Upper lobe of left lung (tissue), 6 donors: ENCODE results near the gene ARMC8. TPM values are rescaled to one million over a fixed set of nuclear protein-coding genes. Genes with fewer than 3 reads are reported as not detected.

Source experiments
- ATAC-seq, 2 donors: fragments of 200-7000 bp; cut with Tn5 transposase; one replicate each; pipeline ENCODE4 v1.9.1; 2022; ENCODE audit warnings: mild to moderate bottlenecking in 2 of 2, moderate library complexity in 2 of 2; ENCODE audit not compliant: low FRiP score in 2 of 2
- DNase-seq, 2 donors: peaks; one replicate each; pipeline ENCODE4 v3.0.0-alpha.2; 2019 to 2020
- H3K27ac ChIP-seq, 4 donors: fragments of 200-600 bp; sonication (generic); one replicate each; pipeline ENCODE4 v1.5.1; 2016 to 2019
- H3K27me3 ChIP-seq, 4 donors: fragments of 200-600 bp; sonication (generic); one replicate each; pipeline ENCODE4 v1.5.1; 2017 to 2019
- H3K36me3 ChIP-seq, 4 donors: fragments of 200-600 bp; sonication (generic); one replicate each; pipeline ENCODE4 v1.5.1; 2016 to 2019
- H3K4me1 ChIP-seq, 4 donors: fragments of 200-600 bp; sonication (generic); one replicate each; pipeline ENCODE4 v1.5.1; 2018 to 2019
- H3K4me3 ChIP-seq, 4 donors: fragments of 200-600 bp; sonication (generic); one replicate each; pipeline ENCODE4 v1.5.1; 2017 to 2019; ENCODE audit warnings: mild to moderate bottlenecking in 2 of 4, moderate library complexity in 1 of 4
- H3K9me3 ChIP-seq, 4 donors: fragments of 200-600 bp; sonication (generic); one replicate each; pipeline ENCODE4 v1.5.1; 2018 to 2019
- EP300 ChIP-seq, 4 donors: sonication (generic); formaldehyde crosslinking; IDR thresholded peaks; one replicate each; pipeline ENCODE4 v1.5.1; 2017; ENCODE audit warnings: antibody characterized with exemption in 4 of 4, control low read depth in 2 of 4
- POLR2A ChIP-seq, 4 donors: fragments of 450-650 bp; IDR thresholded peaks; one replicate each; pipeline ENCODE4 v1.5.1; 2016 to 2017; ENCODE audit warnings: antibody characterized with exemption in 4 of 4, mild to moderate bottlenecking in 2 of 4
- POLR2AphosphoS5 ChIP-seq, 2 donors: sonication (generic); formaldehyde crosslinking; IDR thresholded peaks; one replicate each; pipeline ENCODE4 v1.5.1; 2017; ENCODE audit warnings: antibody characterized with exemption in 2 of 2
- WGBS, 2 donors: methylation state at CpG; one replicate each; pipeline ENCODE4 v1.1.5; 2017 to 2018; 5-methylcytosine and 5-hydroxymethylcytosine counted together
- total RNA-seq, 6 donors: library from RNA; depleted of rRNA in 4 of 6; stranded (reverse); fragments of >200 nt in 4 of 6; gene quantifications; one replicate each; pipeline versions ENCODE4 v1.1.0 to v1.2.1, GENCODE V29; 2016 to 2021
- TF ChIP-seq, protein P1 (sequence below), 6 experiments: fragments of 450-650 bp in 4 of 6; fragments of 200-600 bp in 2 of 6; sonication (generic) in 2 of 6; IDR thresholded peaks; one replicate each; pipeline ENCODE4 v1.5.1; 2016 to 2019; ENCODE audit warnings: antibody characterized with exemption in 6 of 6
- donor health status: DM: no; HTN: no; CAD: no; lungs with moderate emphysema.
- donor health status: DM: no; HTN: yes; CAD: no; lungs with severe emphysema.

The ARMC8 gene
- total RNA-seq, 6 donors from 2014 or later, result 40.2 to 67.4 (median 48.1) TPM

DNA sequence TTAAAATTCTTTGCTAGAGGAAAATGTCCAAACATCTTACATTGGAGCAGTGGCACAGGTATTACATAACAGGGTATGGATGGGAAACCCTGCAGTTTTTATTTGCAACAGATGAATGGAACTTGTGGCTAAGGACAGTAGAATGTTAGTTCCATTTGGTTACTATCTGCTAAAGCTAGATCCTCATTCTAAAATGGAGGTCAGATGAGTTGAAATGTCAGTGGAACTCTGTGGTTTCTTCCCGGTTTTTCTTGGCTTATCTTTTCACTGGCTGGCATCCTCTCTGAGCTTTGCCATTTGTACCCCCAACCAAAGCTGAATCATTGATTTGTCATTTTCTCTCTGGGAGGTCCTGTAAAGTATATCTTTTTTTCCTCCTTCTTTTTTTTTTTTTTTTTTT, 68.9 kb downstream of the ARMC8 start:
- 92 to 96% methylated on average over 1 of the region's 1 CpG for WGBS, 2 donors
- H3K27ac ChIP-seq, result no peak overlapping the region
- H3K4me3 ChIP-seq, result no peak overlapping the region
- TF ChIP-seq EP300 (IDR thresholded peaks at IDR 0.05), result no peak
- TF ChIP-seq POLR2AphosphoS5 (IDR thresholded peaks at IDR 0.05), result no peak
- TF ChIP-seq, protein P1, sequence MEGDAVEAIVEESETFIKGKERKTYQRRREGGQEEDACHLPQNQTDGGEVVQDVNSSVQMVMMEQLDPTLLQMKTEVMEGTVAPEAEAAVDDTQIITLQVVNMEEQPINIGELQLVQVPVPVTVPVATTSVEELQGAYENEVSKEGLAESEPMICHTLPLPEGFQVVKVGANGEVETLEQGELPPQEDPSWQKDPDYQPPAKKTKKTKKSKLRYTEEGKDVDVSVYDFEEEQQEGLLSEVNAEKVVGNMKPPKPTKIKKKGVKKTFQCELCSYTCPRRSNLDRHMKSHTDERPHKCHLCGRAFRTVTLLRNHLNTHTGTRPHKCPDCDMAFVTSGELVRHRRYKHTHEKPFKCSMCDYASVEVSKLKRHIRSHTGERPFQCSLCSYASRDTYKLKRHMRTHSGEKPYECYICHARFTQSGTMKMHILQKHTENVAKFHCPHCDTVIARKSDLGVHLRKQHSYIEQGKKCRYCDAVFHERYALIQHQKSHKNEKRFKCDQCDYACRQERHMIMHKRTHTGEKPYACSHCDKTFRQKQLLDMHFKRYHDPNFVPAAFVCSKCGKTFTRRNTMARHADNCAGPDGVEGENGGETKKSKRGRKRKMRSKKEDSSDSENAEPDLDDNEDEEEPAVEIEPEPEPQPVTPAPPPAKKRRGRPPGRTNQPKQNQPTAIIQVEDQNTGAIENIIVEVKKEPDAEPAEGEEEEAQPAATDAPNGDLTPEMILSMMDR (IDR thresholded peaks at IDR 0.05), result no peak
- no peak for TF ChIP-seq POLR2A (IDR thresholded peaks at IDR 0.05)
- H3K9me3 ChIP-seq, result no peaks in the 10 kb centered on the region
- no peaks in the 10 kb centered on the region for H3K4me1 ChIP-seq
- peaks cover 0 to 17% (median 0%) of the 10 kb centered on the region in 4 donors for H3K36me3 ChIP-seq
- DNase-seq (no peak), ATAC-seq (no peak)
- no peaks in the 10 kb centered on the region for H3K27me3 ChIP-seq

DNA sequence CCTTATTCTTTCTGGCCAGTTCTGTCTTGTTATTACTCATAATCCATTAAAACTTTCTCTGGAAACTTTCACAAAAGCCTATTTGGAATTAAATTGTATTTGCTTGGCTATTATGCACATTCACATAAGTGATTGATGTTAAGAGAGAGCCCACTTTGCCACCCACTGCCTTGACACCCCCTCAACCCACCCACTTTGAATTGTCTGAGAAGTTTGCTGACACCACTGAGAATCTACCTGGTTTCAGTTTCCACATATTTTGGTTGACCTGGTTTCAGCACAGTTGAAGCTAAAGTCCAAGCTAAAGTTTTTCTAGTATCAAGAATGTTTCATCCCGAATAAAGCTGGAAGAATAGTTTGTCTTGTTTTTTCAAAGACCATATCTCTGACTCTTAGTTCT, 70.9 kb downstream of the ARMC8 start:
- Histone ChIP-seq H3K27me3 (no peaks in the 10 kb centered on the region), H3K9me3 (no peaks in the 10 kb centered on the region), H3K4me3 (no peak overlapping the region), H3K27ac (no peak overlapping the region), H3K4me1 (no peaks in the 10 kb centered on the region), H3K36me3 (peaks cover 0 to 20% (median 0%) of the 10 kb centered on the region in 4 donors)
- TF ChIP-seq, protein P1 (IDR thresholded peaks at IDR 0.05), result no peak
- no peak for TF ChIP-seq POLR2A (IDR thresholded peaks at IDR 0.05)
- no peak for TF ChIP-seq EP300 (IDR thresholded peaks at IDR 0.05)
- TF ChIP-seq POLR2AphosphoS5 (IDR thresholded peaks at IDR 0.05), result no peak
- no peak for ATAC-seq
- WGBS, 2 donors, result 93 to 94% methylated on average over 1 of the region's 1 CpG
- DNase-seq, result no peak

DNA sequence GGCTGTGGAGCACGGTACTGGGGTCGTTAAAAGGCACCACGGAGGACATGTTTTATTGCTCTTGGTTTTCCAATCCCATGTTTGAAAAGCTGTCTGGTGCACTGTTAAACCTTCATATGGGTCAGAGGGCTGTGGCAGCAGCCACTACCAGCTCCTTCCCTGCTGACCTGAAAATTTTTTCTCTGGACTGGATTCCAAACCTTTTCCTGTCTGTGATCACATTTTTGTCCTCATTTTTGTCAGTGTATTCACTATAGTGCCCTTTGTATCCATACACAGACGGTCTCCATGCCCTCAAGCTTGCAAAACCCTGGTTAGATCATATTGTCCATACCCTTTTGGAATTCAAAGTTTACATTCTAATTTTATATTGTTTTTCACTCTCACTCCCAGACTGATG, 72.0 kb downstream of the ARMC8 start:
- Histone ChIP-seq H3K27ac (no peak overlapping the region), H3K27me3 (no peaks in the 10 kb centered on the region), H3K4me1 (no peaks in the 10 kb centered on the region), H3K36me3 (peaks cover 0 to 20% (median 2%) of the 10 kb centered on the region in 4 donors), H3K4me3 (no peak overlapping the region), H3K9me3 (no peaks in the 10 kb centered on the region)
- ATAC-seq (no peak), DNase-seq (no peak)
- TF ChIP-seq POLR2AphosphoS5 (IDR thresholded peaks at IDR 0.05) (no peak), EP300 (IDR thresholded peaks at IDR 0.05) (no peak), POLR2A (IDR thresholded peaks at IDR 0.05) (no peak)
- TF ChIP-seq, protein P1 (IDR thresholded peaks at IDR 0.05), result no peak
- 97 to 100% methylated on average over 4 of the region's 4 CpGs for WGBS, 2 donors

DNA sequence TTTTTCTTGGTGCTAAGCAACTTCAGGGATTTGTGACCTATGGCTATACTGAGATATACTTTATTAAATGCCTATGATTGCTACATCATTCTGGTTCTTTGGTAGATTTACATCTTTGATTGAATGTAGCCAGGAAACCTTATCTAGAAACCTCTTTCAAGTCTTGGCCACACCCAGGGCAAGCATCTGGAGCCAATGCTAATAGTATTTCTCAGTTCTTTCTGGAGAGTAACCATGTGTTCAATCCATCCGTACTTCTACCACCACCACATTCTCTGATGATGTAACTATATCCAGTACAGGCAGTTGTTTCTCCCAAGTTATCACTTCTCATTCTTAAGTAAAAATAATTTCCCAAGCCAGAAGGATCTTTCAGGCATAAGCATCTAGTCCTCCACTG, 73.5 kb downstream of the ARMC8 start:
- no peak for TF ChIP-seq POLR2AphosphoS5 (IDR thresholded peaks at IDR 0.05)
- TF ChIP-seq, protein P1 (IDR thresholded peaks at IDR 0.05), result no peak
- no peak for TF ChIP-seq EP300 (IDR thresholded peaks at IDR 0.05)
- no peak for TF ChIP-seq POLR2A (IDR thresholded peaks at IDR 0.05)
- Histone ChIP-seq H3K36me3 (peaks cover 0 to 31% (median 6%) of the 10 kb centered on the region in 4 donors), H3K4me3 (no peak overlapping the region), H3K4me1 (no peaks in the 10 kb centered on the region), H3K27me3 (no peaks in the 10 kb centered on the region), H3K27ac (no peak overlapping the region), H3K9me3 (no peaks in the 10 kb centered on the region)
- DNase-seq (no peak), ATAC-seq (no peak)
- WGBS, 2 donors, result 55 to 87% methylated on average over 1 of the region's 1 CpG

DNA sequence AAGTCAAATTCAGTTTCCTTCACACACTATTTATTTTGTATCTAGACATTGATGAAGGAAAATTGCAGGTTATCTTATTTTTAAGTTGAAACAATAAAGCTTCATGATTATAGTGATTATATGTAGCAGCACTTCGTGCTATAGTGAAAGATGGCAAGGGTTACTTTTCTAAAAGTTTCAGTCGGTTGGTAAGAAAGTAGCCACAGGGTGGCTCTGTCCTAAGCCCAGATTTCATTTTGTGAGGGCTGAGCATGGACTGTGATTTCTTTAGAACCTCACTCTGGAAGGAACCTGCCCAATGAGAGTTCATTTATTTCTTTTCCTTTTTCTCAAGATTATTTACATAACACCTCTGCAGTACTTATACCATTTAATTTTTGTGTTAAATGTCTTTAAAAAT, 76.0 kb downstream of the ARMC8 start:
- no peak for DNase-seq

More for the DNA sequence above, 76.0 kb downstream of the ARMC8 start:
- Histone ChIP-seq H3K4me3 (no peak overlapping the region), H3K4me1 (no peaks in the 10 kb centered on the region), H3K36me3 (peaks cover 0 to 50% (median 10%) of the 10 kb centered on the region in 4 donors), H3K27me3 (no peaks in the 10 kb centered on the region), H3K9me3 (no peaks in the 10 kb centered on the region), H3K27ac (no peak overlapping the region)
- ATAC-seq, result no peak
- TF ChIP-seq POLR2AphosphoS5 (IDR thresholded peaks at IDR 0.05) (no peak), POLR2A (IDR thresholded peaks at IDR 0.05) (no peak), EP300 (IDR thresholded peaks at IDR 0.05) (no peak)
- TF ChIP-seq, protein P1 (IDR thresholded peaks at IDR 0.05), result no peak
- 55 to 58% methylated on average over 2 of the region's 2 CpGs for WGBS, 2 donors
